Inflammatory macrophage treated with lipopolysaccharide for 4 hours (primary cell): ENCODE data around the gene TLCD4.
"Not testable (repeated sequence)": the region's sequence is repeated elsewhere in the genome, so short reads cannot be mapped to it uniquely, and the experiment has no call there.

Experiments used
- DNase-seq: peaks from one replicate; pipeline ENCODE4 v3.0.0-alpha.2; 2020

TLCD4 gene

GRCh38 chr1:95165569-95165968 lies 48.4 kb downstream of the TLCD4 start:
- DNase-seq, result not testable (repeated sequence)
